Measurements from ENCODE around the gene B4GALNT3.

The B4GALNT3 gene

DNA sequence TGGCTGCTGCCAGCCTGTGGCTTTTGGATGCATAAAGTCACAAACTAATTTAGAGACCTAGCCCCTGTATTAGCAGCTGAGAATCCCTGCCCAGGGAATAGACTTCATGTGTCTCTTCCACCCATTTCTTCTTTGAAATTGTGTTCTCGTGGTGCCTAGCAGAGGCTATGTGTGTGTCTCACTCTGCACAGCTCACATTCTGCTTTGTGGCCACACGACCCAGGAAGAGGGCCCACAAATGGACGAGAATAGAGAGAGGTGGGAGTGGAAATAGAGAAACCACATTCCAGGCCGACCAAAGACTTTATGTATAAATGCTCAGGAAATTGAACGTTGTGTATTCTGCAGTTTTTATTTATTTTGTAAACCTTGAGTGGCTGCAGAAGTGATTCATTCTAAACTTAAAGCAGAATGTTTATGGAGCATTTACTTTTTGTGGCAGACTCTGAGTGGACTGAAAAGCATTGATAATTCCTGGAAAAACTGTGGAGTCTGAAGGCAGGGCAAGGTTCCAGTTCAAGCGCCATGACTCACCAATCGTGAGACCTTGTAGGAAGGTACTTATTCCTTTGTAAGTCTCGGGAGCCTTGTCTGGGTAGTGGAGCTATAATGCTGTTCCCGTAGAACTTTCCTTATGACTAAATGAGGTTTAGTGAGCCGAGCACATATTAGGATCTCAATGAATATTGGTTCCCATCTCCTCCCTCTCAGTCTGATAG lies 9.1 kb downstream of the B4GALNT3 start:
- DNase-seq: no peak

DNA sequence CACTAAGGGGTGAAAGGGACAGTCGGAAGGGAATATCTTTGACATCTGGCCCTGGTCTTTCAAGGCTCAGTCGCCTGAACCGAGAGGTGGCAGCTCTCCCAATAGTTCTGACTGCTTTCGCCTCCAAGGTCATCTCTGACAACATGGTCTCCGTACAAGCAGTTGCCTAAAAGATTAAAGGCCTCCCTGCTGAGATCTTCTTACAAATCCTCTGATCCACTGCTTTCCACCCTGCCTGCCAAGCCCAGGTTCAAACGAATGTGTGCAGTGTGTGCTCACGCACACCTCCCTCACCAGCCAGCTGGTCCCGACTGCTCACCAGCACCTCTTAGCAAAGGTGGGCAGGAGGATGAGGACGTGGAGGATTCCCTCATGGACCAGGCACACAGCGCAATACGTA lies 10.4 kb downstream of the B4GALNT3 start:
- no peak for DNase-seq

GRCh38 chr12:473198-473597 lies 13.5 kb downstream of the B4GALNT3 start:
- no peak for DNase-seq

DNA sequence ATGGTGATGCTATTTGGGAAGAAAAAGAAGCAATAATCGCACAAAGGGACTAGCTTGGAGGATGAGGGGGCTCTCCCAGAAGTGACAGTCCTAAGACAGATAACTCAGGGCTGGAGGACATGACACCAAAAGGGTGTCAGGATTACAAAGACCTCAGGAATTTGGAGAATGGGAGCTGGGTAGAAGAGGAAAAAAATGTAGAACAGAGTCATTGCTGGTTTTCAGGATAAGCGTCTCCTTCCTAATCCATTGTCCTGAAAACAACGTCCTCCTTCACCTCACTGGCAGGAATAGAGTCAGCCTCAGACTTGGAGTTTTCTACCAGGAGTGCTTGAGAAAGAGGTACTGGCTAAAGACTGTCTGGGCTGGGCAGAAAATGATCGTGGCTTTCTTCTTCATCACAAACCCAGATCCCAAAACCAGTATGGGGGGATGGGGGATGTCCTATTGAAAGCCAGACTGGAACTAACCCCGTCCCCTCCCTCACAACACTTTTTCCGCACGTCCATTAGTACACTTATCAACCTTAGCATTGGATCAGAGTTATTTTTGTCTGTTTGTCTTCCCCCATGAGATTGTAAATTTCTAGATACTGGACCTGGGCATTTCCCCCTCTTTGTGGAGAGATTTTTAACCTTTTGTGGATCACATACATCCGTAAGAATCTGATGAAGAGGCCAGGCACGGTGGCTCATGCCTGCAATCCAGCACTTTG lies 14.3 kb downstream of the B4GALNT3 start:
- no peak for DNase-seq

DNA sequence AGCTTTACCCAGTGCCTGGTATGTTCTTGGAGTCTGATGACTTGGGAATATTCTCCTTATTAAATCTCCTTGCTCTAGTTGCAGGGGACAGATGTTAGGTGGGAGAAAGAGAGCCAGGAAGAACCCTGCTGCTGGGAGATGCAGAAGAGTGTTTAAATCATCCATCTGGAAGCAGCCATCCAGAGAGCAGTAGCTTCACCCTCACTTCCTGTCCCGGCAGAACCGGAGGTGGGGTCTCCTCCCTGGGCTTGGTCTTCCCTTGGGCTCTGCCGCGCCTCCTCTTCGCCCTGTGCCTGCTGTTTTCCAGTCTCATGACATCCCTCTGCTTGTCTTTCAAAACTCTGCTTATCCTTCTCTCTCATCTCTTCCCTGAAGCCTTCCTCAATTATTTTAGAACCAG lies 15.5 kb downstream of the B4GALNT3 start:
- DNase-seq: no peak

- DNase-seq: no peak
These were observed 19.4 kb downstream of the B4GALNT3 start for GRCh38 chr12:479161-479560.

DNA sequence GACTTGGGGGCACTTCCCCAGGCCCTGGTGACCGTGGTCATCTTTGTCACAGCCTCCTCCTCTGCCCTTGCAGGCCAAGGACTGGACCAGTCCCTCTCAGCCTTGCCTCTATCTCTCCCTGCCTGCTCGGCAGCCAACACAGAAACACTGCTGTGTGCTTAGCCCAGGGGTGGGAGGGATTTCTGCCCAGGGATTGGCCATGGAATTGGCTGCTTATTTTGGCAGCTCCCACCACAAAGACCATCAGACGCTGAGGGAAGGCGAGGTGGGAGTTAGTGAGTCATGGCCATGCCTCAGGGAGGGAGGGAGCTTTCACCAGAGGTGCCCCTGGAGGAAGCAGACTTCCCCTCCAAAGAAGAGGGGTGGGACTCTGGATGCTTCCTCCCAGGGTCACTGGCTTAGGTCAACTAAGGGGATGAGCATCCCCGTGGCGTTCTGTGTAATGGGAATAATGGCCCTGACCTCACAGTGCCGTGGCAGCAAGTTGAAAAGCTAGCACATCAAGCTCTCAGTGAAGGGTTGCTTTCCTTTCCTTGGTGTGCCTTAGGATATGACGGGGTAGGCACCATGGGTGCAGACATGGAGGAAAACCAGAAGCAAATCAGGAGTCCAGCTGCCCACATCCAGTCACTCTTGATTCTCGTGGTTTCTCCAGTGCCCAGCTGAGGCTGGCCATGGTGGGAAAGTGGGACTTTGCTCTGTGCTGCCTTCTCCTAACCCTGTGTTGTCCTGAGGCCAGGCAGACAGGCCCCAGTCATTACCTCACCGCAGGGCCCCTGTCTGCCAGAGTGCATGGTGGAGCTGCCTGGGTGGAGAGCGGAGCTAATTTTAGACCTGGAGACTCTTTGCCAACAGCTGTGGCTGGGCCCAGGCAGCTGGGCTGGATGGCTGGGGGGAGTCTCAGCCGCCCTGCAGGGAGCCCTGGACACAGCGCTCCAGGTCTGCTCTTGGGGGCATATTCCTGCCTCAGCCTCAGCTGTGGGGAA lies 21.4 kb downstream of the B4GALNT3 start:
- DNase-seq: no peak

DNA sequence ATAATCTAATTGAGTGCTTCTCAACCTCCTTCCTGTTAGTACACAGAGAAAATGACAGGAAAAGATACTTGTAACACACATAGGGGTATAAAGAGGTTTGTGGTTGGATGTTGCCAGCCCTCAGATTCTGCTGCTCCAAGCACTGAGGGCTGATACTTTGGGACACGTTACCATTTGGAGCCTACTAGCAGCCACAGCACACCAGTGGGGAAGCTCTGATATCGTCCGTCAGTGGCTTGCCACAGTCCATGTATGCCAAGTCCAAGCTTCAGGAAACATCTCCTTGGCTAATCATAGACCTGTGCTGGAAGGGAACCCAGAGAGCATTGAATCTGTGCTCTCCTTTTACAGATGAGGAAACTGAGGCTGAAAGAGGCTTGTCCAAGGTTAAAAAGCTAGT lies 22.3 kb downstream of the B4GALNT3 start:
- DNase-seq: no peak

- no peak for DNase-seq
These were observed 24.4 kb downstream of the B4GALNT3 start for GRCh38 chr12:484096-484495.

- no peak for DNase-seq
These were observed 30.5 kb downstream of the B4GALNT3 start for GRCh38 chr12:490260-490659.

DNA sequence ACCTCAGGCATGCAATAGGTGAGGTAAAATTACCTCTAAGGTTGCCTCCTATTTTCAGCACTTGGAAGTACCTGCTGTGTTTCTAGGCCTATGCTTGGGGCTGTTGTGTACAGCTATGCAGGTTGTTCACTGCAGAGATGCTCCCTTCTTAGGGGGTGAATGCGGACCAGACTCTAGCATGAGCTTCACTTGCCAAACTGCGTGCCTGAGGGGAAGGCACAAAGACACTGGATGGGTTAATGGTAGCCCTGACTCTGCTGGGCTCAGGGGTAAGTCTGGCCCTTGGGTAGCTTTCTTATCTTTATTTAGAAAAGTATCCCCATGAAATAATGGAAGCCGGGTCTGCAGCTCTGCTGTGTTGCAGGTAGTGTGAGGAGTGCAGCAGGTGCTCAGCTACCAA lies 35.7 kb downstream of the B4GALNT3 start:
- DNase-seq: no peak

GRCh38 chr12:496736-497135 lies 37.0 kb downstream of the B4GALNT3 start:
- DNase-seq: no peak

DNA sequence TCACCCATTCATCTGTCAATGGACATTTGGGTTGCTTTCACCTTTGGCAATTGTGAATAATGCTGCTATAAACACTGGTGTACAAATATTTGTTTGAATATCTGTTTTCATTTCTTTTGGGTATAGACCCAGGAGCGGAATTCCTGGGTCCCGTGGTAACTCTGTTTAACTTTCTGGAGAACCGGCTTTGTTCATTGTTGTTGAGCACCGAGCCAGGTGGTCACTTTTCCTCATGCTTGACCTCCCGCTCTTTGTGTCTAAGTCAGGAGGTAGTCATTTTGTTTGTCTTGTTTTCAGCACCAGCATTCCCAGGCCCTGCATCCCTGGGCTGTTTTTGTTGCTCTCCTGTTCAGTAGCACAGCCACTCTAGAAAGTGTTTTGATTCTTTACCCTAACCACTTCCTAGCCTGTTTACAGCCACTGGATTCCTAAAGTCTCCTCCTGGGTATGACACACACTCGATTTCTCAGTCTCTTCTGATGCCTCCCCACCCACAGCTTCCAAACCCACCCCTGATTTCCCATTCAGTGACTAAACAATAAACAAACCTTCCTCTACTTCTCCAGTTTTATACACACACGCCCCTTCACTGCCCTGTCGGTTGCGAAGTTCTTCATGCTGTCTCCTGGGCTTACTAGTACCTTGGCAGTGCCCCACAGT lies 37.9 kb downstream of the B4GALNT3 start:
- DNase-seq: no peak

DNA sequence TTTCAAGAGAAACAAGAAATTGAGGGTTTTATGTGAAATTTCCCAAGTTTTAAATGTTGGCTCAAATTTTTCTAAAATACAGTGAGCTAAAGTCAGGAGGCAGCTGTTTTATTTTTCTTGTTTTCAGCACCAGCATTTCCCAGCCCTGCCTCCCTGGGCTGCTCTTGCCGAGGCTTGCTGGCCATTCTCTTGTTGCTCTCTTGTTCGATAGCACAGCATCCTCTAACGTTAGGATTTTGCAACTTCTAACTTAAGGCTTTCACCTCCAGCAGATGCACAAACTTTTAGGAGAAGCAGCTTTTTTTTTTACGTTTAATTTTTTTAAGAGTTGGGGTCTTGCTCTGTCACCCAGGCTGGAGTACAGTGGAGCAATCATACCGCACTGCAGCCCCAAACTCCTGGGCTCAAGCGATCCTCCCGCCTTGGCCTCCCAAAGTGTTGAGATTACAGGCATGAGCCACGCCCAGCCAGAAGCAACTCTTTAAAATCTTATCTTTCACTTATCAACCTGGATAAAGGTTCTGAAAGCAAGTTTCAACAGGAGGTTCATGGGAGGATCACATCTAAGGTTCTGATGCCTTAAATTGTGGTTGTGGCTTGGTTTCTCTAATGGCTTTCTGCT lies 40.2 kb downstream of the B4GALNT3 start:
- no peak for DNase-seq

DNA sequence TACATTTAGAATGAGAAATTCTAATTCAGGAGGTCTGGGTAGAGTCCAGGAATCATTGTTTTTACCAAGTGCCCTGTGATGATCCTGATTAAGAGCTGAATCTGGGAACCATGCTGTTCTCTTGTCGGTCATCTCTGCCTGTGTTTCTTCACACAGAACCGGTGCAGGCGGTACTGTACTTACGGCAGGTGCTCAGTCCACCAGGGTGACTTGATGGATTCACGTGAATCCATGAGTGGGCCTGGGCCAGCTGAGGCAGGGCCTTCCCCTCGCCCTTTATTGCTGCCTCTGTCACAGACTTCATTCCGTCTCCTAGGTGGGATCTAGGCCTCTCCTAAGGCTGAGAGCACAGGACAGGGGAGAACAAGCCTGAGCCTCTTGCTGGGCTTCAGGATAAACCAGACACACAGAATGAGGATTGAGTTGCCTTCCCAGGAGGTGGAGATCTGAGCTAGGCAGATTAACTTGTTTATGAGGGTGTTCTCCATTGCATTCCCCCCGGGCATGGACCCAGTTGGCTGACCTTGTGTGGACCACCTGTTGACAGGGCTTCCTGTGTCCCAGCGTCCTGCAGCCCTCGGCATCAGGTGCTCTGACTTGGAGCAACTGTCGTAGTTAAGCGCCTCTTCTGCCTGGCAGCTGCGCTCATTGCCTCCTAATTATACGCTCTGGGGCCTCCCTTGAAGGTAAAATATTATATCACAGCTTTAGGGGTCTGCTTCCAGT lies 42.1 kb downstream of the B4GALNT3 start:
- no peak for DNase-seq

GRCh38 chr12:503111-503761 lies 43.5 kb downstream of the B4GALNT3 start:
- no peak for DNase-seq

DNA sequence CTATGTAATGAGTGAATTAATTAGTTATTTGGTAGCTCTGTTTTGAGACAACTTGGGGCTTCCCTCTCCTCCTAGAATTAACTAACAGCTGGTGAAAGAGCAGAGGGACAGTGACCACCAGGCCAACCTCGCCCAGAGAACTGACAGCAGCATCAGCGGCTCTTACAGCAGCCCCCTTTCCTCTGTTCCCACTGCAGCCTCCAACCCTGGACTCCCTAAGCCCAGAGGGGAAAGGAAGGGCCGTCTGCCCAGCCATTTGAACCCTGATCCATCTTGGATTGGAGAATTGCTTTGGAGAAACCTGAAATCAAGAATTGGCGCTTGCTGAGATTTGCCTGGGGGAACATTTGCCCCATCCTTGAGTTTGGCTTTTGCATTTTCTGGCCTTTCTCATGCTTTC lies 45.5 kb downstream of the B4GALNT3 start:
- DNase-seq: no peak

DNA sequence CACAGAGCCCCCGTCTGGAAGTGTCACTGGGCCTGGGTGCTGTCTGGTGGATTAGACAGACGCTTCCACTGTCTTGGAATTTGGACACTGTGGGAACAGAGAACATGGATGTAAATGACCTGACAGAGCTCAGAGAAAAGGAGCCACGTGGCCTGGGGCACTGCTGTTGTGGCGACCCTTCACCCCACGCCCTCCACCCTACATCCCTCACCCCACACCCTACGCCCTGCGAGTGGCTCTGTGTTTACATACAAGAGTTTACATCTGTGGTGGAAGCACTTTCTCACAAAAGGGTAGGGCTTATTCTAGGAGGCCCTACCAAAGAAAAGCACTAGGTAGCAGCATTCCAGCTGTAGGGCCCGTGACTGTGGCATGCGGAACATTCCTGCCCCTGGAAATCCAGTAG lies 47.7 kb downstream of the B4GALNT3 start:
- no peak for DNase-seq

DNA sequence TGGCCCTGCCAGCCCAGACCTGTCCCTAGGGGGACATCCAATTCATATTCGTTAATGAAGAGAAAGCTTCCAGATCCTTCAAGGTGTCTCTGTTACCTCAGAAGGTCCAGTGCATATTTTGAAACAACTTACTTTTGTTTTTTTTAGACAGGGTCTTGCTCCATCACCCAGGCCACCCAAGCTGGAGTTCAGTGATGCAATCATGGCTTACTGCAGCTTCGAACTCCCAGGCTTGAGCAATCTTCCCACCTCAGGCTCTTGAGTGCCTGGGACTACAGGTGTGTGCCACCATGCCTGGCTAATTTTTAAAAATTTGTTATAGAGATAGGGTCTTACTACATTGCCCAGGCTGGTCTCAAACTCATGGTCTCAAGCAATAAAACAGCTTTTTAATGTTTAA lies 48.4 kb downstream of the B4GALNT3 start:
- no peak for DNase-seq

GRCh38 chr12:508795-509194 lies 49.1 kb downstream of the B4GALNT3 start:
- no peak for DNase-seq

- no peak for DNase-seq
These were observed 49.8 kb downstream of the B4GALNT3 start for GRCh38 chr12:509500-509899.
